DMS114 treated with DMSO at 0.1 percent for 48 hours (cell line): ENCODE results near the gene SNED1.

ENCODE experiments used
- DNase-seq: peaks from one replicate; lab custom pipeline; 2025; ENCODE audit not compliant: unreplicated experiment; lab: John Stamatoyannopoulos, UW

Gene SNED1

DNA sequence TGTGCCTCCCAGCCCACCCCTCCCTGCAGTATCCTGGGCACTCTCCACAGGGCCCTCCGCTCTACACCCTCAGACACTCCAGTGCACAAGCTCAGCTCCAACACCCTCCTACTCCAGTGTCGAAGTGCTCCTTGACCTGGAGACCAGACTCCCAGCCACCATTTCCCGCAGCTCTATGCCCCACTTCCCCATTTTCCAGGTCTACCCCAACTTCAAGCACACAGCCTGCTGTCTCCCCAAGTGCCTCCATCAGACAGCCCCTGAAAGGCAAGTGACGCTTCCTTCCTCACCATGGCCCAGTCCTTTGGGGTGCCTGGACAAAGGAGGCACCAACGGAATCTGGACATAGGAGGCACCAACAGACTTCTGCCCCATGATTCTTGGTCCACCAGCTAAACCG, 143.6 kb downstream of the SNED1 start:
- no peak for DNase-seq

DNA sequence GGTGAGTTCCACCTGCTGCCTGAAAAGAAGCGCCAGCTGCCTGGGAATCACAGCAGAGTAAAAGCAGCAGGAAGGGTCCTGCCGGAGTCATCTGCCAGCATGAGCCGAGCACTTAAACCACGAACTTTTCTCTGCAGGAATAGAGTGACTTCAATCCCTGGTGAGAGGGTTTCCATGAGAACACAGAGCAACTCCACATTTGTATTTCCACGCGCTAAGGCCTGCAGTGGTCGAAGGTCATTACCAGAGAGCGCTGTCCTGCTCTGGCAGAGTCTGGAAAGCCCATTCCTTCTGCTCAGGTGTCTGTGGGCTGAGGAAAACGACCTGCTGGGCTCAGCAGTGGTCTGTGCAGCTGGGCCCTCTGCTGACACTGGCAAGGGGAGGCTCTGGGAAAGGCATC, 144.2 kb downstream of the SNED1 start:
- DNase-seq = no peak
